ENCODE results near the gene SASH1.

SASH1 gene

DNA sequence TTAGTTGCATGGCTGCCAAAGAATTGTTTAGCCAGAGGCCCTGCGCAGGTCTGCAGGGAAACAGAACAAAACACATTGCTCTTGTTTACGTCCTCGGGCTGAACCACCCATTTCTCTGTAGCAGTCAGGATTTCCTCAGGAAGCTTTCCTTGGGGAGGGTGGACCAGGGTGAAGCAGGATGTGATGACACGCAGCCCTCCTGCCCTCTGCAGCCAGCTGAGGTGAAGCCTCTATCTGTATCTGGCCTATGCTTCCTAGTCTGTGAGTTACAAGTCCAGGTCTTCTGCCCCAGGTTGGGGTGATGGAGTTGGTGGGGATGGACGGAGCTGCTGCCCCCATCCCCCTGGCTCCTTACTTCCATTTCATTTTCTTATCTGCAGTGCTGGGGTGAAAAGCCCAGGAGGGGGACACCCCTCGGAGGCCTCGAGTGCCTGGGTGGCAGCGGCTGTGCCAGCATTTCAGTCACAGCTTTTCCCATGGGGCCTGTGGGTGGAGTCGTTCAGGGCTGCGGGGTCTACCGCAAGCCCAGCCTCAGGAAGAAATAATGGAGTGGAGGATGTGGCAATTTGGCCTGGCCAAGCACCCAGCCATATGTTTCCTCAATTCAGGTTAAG lies 24.9 kb downstream of the SASH1 start:
- DNase-seq (peak; percentile 54), ATAC-seq (ENCODE audit: insufficient read depth, low read depth) (peak; percentile 80)
- no peaks in the 10 kb centered on the region for H4K20me1 ChIP-seq (ENCODE audit: insufficient read depth, low read length)
- H3K9me3 ChIP-seq (ENCODE audit: insufficient read depth, low read length, severe bottlenecking) = no peaks in the 10 kb centered on the region
- no peak overlapping the region for H3K27ac ChIP-seq (ENCODE audit: low read length)
- no peaks in the 10 kb centered on the region for H3K79me2 ChIP-seq (ENCODE audit: insufficient read depth, low read length)
- TF ChIP-seq, protein P1, sequence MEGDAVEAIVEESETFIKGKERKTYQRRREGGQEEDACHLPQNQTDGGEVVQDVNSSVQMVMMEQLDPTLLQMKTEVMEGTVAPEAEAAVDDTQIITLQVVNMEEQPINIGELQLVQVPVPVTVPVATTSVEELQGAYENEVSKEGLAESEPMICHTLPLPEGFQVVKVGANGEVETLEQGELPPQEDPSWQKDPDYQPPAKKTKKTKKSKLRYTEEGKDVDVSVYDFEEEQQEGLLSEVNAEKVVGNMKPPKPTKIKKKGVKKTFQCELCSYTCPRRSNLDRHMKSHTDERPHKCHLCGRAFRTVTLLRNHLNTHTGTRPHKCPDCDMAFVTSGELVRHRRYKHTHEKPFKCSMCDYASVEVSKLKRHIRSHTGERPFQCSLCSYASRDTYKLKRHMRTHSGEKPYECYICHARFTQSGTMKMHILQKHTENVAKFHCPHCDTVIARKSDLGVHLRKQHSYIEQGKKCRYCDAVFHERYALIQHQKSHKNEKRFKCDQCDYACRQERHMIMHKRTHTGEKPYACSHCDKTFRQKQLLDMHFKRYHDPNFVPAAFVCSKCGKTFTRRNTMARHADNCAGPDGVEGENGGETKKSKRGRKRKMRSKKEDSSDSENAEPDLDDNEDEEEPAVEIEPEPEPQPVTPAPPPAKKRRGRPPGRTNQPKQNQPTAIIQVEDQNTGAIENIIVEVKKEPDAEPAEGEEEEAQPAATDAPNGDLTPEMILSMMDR (IDR thresholded peaks at IDR 0.05; ENCODE audit: borderline replicate concordance, extremely low read depth, low read length, poor library complexity, severe bottlenecking) = no peak
- no peak for TF ChIP-seq EZH2 (IDR thresholded peaks at IDR 0.05; ENCODE audit: borderline replicate concordance, low read depth, low read length, severe bottlenecking)
- no peaks in the 10 kb centered on the region for H3K36me3 ChIP-seq (ENCODE audit: insufficient read depth, low read length)
- H3K9ac ChIP-seq (ENCODE audit: low read depth, low read length) = no peak overlapping the region
- H3K4me3 ChIP-seq (ENCODE audit: low read depth in 1 of 2, low read length in 2 of 2) = no peak overlapping the region
- H3K27me3 ChIP-seq (ENCODE audit: insufficient read depth, low read length, poor library complexity) = no peaks in the 10 kb centered on the region
- H2AFZ ChIP-seq (ENCODE audit: low read depth, low read length) = no peak overlapping the region
- no peak overlapping the region for H3K4me2 ChIP-seq (ENCODE audit: insufficient read depth, low read length)
- 0 out of 2 replicates have a peak, but pooled peaks cover 6% of the 10 kb centered on the region for H3K4me1 ChIP-seq (ENCODE audit: insufficient read depth, low read length)

DNA sequence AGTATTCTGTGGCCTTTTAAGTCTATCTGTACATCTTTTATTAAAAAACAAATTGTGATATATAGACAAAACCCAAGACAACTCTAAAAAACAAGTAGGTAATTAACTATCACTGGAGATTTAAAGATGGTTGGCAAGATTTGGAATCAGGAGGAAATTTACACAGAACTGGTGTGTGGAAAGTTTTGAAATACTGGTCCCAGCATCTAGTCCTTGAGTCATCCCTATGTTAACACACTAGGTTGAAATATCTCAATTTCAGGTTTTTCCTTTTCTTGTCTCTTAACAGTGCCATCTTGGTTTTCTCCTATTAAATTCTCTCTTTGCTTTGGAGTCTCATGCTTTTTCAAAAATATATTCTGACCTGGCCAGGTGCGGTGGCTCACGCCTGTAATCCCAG lies 27.5 kb downstream of the SASH1 start:
- TF ChIP-seq, protein P1 (IDR thresholded peaks at IDR 0.05; ENCODE audit: borderline replicate concordance, extremely low read depth, low read length, poor library complexity, severe bottlenecking) = no peak
- no peak for TF ChIP-seq EZH2 (IDR thresholded peaks at IDR 0.05; ENCODE audit: borderline replicate concordance, low read depth, low read length, severe bottlenecking)
- 0 out of 2 replicates have a peak, but pooled peaks cover 6% of the 10 kb centered on the region for H3K4me1 ChIP-seq (ENCODE audit: insufficient read depth, low read length)
- H3K9ac ChIP-seq (ENCODE audit: low read depth, low read length) = no peak overlapping the region
- H3K27me3 ChIP-seq (ENCODE audit: insufficient read depth, low read length, poor library complexity) = no peaks in the 10 kb centered on the region
- H3K27ac ChIP-seq (ENCODE audit: low read length) = no peak overlapping the region
- H3K79me2 ChIP-seq (ENCODE audit: insufficient read depth, low read length) = no peaks in the 10 kb centered on the region
- no peak overlapping the region for H3K4me2 ChIP-seq (ENCODE audit: insufficient read depth, low read length)
- ATAC-seq (ENCODE audit: insufficient read depth, low read depth) = no peak
- H3K4me3 ChIP-seq (ENCODE audit: low read depth in 1 of 2, low read length in 2 of 2) = no peak overlapping the region
- H2AFZ ChIP-seq (ENCODE audit: low read depth, low read length) = no peak overlapping the region
- no peak for DNase-seq
- H3K9me3 ChIP-seq (ENCODE audit: insufficient read depth, low read length, severe bottlenecking) = no peaks in the 10 kb centered on the region
- H4K20me1 ChIP-seq (ENCODE audit: insufficient read depth, low read length) = no peaks in the 10 kb centered on the region
- no peaks in the 10 kb centered on the region for H3K36me3 ChIP-seq (ENCODE audit: insufficient read depth, low read length)

DNA sequence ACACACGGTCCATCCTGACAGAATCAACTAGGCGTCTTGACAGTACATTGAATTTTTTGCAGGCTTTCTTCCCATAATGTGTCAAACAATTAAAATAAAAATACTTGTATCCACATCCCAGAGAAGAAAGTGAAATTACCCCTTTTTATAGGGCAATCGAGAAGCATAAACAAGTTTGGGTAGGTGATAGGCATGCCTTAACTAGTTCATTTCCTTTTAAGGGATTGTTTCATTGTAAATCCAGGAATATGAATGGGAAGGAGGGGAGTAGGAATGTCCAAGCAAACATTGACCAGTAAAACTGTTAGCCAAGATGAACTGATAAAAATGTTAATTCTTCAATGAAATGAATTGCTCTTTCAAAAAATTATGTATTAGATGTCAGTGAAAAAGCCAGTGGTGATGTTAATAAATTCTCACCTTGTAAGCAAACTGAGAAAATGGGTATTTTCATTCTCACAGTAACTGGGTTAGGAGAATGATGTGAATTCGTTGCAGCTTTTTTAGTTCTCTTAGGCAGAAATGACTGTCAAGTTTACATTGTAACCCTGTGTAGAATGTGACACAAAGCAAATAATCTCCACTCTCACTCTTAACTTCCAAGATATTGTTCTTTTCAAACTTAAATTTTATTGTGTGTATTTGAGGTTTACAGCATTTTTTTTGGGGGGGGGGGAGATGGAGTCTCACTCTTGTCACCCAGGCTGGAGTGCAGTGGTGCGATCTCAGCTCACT lies 31.6 kb downstream of the SASH1 start:
- Histone ChIP-seq H3K79me2 (ENCODE audit: insufficient read depth, low read length) (no peaks in the 10 kb centered on the region), H3K4me1 (ENCODE audit: insufficient read depth, low read length) (no peaks in the 10 kb centered on the region), H3K4me2 (ENCODE audit: insufficient read depth, low read length) (no peak overlapping the region), H3K27ac (ENCODE audit: low read length) (no peak overlapping the region), H3K4me3 (ENCODE audit: low read depth in 1 of 2, low read length in 2 of 2) (no peak overlapping the region), H3K9ac (ENCODE audit: low read depth, low read length) (no peak overlapping the region), H3K36me3 (ENCODE audit: insufficient read depth, low read length) (no peaks in the 10 kb centered on the region), H3K9me3 (ENCODE audit: insufficient read depth, low read length, severe bottlenecking) (no peaks in the 10 kb centered on the region), H2AFZ (ENCODE audit: low read depth, low read length) (no peak overlapping the region), H4K20me1 (ENCODE audit: insufficient read depth, low read length) (no peaks in the 10 kb centered on the region), H3K27me3 (ENCODE audit: insufficient read depth, low read length, poor library complexity) (peaks cover 3% of the 10 kb centered on the region)
- no peak for DNase-seq
- TF ChIP-seq, protein P1 (IDR thresholded peaks at IDR 0.05; ENCODE audit: borderline replicate concordance, extremely low read depth, low read length, poor library complexity, severe bottlenecking) = no peak
- TF ChIP-seq EZH2 (IDR thresholded peaks at IDR 0.05; ENCODE audit: borderline replicate concordance, low read depth, low read length, severe bottlenecking) = no peak
- no peak for ATAC-seq (ENCODE audit: insufficient read depth, low read depth)
